ENCODE results near the gene AHDC1. TPM values are rescaled to one million over a fixed set of nuclear protein-coding genes. Genes with fewer than 3 reads are reported as not detected.

Gene AHDC1
- total and polyA plus RNA-seq, 10 of the 15 experiments (the other 5 are each of a cell fraction or from before 2014, with no cell fraction given): 0.21 to 13.0 (median 1.4) TPM

- in situ Hi-C loops (cut with MboI) (loop anchor here (5.0 kb wide), 3 partner anchors 53 to 307 kb away; partner anchors contain the start of gene GPR3), intact Hi-C loops (cut with micrococcal nuclease; ENCODE audit: unreplicated experiment) (loop anchor here (1.0 to 10.0 kb wide), 4 partner anchors 15 to 125 kb away; no protein-coding TSS in a partner anchor)
- no peak for FAIRE-seq
- peaks cover 46% of the 10 kb centered on the region for H3K4me1 ChIP-seq (ENCODE audit: control insufficient read depth, insufficient read depth, low read length)
- H3K79me2 ChIP-seq (ENCODE audit: control insufficient read depth, insufficient read depth, low read length): no peaks in the 10 kb centered on the region
- no peaks in the 10 kb centered on the region for H3K9me3 ChIP-seq (replicated peaks; ENCODE audit: control insufficient read depth, insufficient read depth, low read length)
- WGBS (ENCODE audit: insufficient coverage, insufficient replicate concordance, low lambda C conversion rate, missing lambda C conversion rate): under 1% methylated on average over 12 of the region's 12 CpGs
- peak; percentile 59 for ATAC-seq
- peak overlapping the region; percentile 78 for H3K27ac ChIP-seq (ENCODE audit: control insufficient read depth, insufficient read depth)
- CTCF ChIA-PET: interaction anchor here (1.1 to 9.4 kb wide), 11 partner anchors 17 to 219 kb away, joined by 3 to 327 read pairs (median 23); partner anchors contain the start of genes GPR3 and IFI6
- peak; percentile 55 for DNase-seq (ENCODE audit: low read depth, low spot score)
- peak overlapping the region; percentile 14; the same call in 1 of the 2 replicates for H3K4me3 ChIP-seq
- RAD21 ChIA-PET (ENCODE audit: unreplicated experiment): interaction anchor here (1.0 to 8.8 kb wide), 9 partner anchors 16 to 565 kb away, joined by 3 to 268 read pairs (median 4); partner anchors contain the start of gene IFI6
- peak overlapping the region; percentile 63 for H3K9ac ChIP-seq (ENCODE audit: control insufficient read depth, insufficient read depth, low read length)
- no peaks in the 10 kb centered on the region for H4K20me1 ChIP-seq (ENCODE audit: control insufficient read depth, insufficient read depth)
- BruUV-seq (replicated peaks): no TSS peak
- POLR2A ChIA-PET: interaction anchor here (0.5 to 6.2 kb wide), 9 partner anchors 9 to 208 kb away, joined by 3 to 67 read pairs (median 10); no protein-coding TSS in a partner anchor
- peak overlapping the region; percentile 43; the same call in 1 of the 2 replicates for H2AFZ ChIP-seq (ENCODE audit: control insufficient read depth, low read depth, low read length)
- H3K4me2 ChIP-seq (ENCODE audit: control insufficient read depth, insufficient read depth): peak overlapping the region; percentile 61
- SMC1A ChIA-PET (ENCODE audit: uncharacterized antibody, unreplicated experiment): interaction anchor here (0.7 to 9.2 kb wide), 9 partner anchors 8 to 74 kb away, joined by 3 to 248 read pairs (median 38); no protein-coding TSS in a partner anchor
- H3K27me3 ChIP-seq (replicated peaks in 1 of 2; ENCODE audit: control insufficient read depth in 2 of 2, insufficient read depth in 2 of 2, low read length in 1 of 2): no peaks in the 10 kb centered on the region
- peaks cover 11 to 21% of the 10 kb centered on the region in 2 experiments; a peak in 3 of 4 replicates for H3K36me3 ChIP-seq (ENCODE audit: control insufficient read depth in 2 of 2, insufficient read depth in 2 of 2, low read length in 1 of 2)
- TF ChIP-seq IKZF2 (IDR thresholded peaks at IDR 0.05) (peak in 1 of 2 experiments; percentile 37; a peak in 1 of 4 replicates), CREB1 (IDR thresholded peaks at IDR 0.05; ENCODE audit: low read depth) (peak; percentile 41; the same call in 1 of the 2 replicates), DPF2 (IDR thresholded peaks at IDR 0.05) (peak; percentile 29; the same call in 1 of the 2 replicates), RAD21 (IDR thresholded peaks at IDR 0.05; ENCODE audit: insufficient read depth, low read depth, low read length) (peak; percentile 0; the same call in 1 of the 2 replicates), ZSCAN29 (IDR thresholded peaks at IDR 0.05) (peak; percentile 11; the same call in 1 of the 2 replicates), IKZF1 (conservative IDR thresholded peaks at IDR 0.05) (peak; percentile 40; the same call in 1 of the 2 replicates), FOXM1 (IDR thresholded peaks at IDR 0.05; ENCODE audit: low read depth, low read length) (peak; percentile 41; the same call in 1 of the 2 replicates), MTA3 (IDR thresholded peaks at IDR 0.05; ENCODE audit: borderline replicate concordance, low read length) (peak; percentile 59; the same call in 1 of the 2 replicates), MTA2 (IDR thresholded peaks at IDR 0.05; ENCODE audit: low read depth) (peak; percentile 84), CBFB (IDR thresholded peaks at IDR 0.05; ENCODE audit: low read depth) (0 out of 2 replicates have a peak, but pooled peaks have one; percentile 30), ZBTB40 (IDR thresholded peaks at IDR 0.05; ENCODE audit: borderline replicate concordance) (no peak), NR2F1 (conservative IDR thresholded peaks at IDR 0.05) (peak; percentile 72), RCOR1 (conservative IDR thresholded peaks at IDR 0.05; ENCODE audit: low read depth, low read length) (0 out of 2 replicates have a peak, but pooled peaks have one; percentile 54), ZNF687 (IDR thresholded peaks at IDR 0.05) (0 out of 2 replicates have a peak, but pooled peaks have one; percentile 38), CHD2 (IDR thresholded peaks at IDR 0.05; ENCODE audit: borderline replicate concordance, low read depth, low read length) (no peak)
These were observed 5.8 kb upstream of the AHDC1 start for GRCh38 chr1:27609618-27610240.
